Measurements from ENCODE around the gene DNAJC8. TPM values are rescaled to one million over a fixed set of nuclear protein-coding genes. Genes with fewer than 3 reads are reported as not detected.

DNAJC8 gene
- total and polyA plus RNA-seq, 10 of the 15 experiments (the other 5 are each of a cell fraction or from before 2014, with no cell fraction given) = 91.2 to 296 (median 152) TPM

DNA sequence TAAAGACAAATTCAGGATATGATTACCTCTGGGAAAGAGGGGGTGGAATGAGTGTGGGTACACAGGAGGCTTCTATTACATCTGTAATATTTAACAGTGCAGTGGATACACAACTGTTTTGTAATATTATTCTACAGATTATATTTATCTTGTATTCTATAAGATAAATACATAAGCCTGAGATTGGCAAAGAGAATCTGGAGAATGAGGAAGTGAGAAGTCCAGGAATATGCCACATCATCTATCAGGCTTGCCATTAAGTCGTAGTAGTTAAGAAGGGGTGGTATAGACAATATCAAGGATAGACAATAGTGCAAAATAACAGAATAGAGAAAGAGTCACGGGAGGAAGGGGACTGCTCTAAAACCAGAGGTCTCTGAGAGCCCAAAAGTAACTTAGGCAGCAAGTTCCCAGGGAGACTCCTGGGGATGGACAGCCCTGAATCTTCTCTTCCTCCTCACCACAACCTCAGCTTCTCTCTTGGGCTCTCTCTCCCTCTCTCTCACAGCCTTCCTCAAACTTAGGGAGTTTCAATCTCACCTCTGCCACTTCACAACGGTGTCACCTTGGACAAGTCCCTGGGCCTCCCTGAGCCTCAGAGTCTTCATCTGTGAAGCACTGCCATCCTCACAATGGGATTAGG, 42.4 kb downstream of the DNAJC8 start:
- Histone ChIP-seq H3K36me3 (ENCODE audit: control insufficient read depth in 2 of 2, insufficient read depth in 2 of 2, low read length in 1 of 2) (no peaks in the 10 kb centered on the region; a peak in 1 of 4 replicates), H2AFZ (ENCODE audit: control insufficient read depth, low read depth, low read length) (no peak overlapping the region), H3K9me3 (replicated peaks; ENCODE audit: control insufficient read depth, insufficient read depth, low read length) (no peaks in the 10 kb centered on the region), H3K4me3 (no peak overlapping the region), H3K9ac (ENCODE audit: control insufficient read depth, insufficient read depth, low read length) (no peak overlapping the region), H3K27me3 (replicated peaks in 1 of 2; ENCODE audit: control insufficient read depth in 2 of 2, insufficient read depth in 2 of 2, low read length in 1 of 2) (no peaks in the 10 kb centered on the region), H3K79me2 (ENCODE audit: control insufficient read depth, insufficient read depth, low read length) (no peaks in the 10 kb centered on the region), H3K4me1 (ENCODE audit: control insufficient read depth, insufficient read depth, low read length) (no peaks in the 10 kb centered on the region), H3K4me2 (ENCODE audit: control insufficient read depth, insufficient read depth) (no peak overlapping the region), H3K27ac (ENCODE audit: control insufficient read depth, insufficient read depth) (no peak overlapping the region), H4K20me1 (ENCODE audit: control insufficient read depth, insufficient read depth) (no peaks in the 10 kb centered on the region)
- ATAC-seq = no peak
- no peak for DNase-seq (ENCODE audit: low read depth, low spot score)
- CTCF ChIA-PET = interaction anchor here (1.6 kb wide), 1 partner anchor 99 kb away, joined by 4 read pairs; no protein-coding TSS in a partner anchor
- POLR2A ChIA-PET = no interaction called here
- no peak for FAIRE-seq
- RAD21 ChIA-PET (ENCODE audit: unreplicated experiment) = no interaction called here
- TF ChIP-seq NFXL1 (IDR thresholded peaks at IDR 0.05; ENCODE audit: borderline replicate concordance) = no peak
- TF ChIP-seq, protein P1, sequence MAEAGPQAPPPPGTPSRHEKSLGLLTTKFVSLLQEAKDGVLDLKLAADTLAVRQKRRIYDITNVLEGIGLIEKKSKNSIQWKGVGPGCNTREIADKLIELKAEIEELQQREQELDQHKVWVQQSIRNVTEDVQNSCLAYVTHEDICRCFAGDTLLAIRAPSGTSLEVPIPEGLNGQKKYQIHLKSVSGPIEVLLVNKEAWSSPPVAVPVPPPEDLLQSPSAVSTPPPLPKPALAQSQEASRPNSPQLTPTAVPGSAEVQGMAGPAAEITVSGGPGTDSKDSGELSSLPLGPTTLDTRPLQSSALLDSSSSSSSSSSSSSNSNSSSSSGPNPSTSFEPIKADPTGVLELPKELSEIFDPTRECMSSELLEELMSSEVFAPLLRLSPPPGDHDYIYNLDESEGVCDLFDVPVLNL (IDR thresholded peaks at IDR 0.05; ENCODE audit: low read depth, low read length) = no peak
- no peak for TF ChIP-seq POU2F2 (IDR thresholded peaks at IDR 0.05; ENCODE audit: borderline replicate concordance, low read depth, low read length)
- no peak for TF ChIP-seq BCL11A (IDR thresholded peaks at IDR 0.05; ENCODE audit: low read depth, low read length)
- no peak for TF ChIP-seq SMC3 (IDR thresholded peaks at IDR 0.05; ENCODE audit: borderline replicate concordance, low read length)
- intact Hi-C loops (cut with micrococcal nuclease; ENCODE audit: unreplicated experiment) = no loop called here
- 51% methylated on average over 3 of the region's 3 CpGs for WGBS (ENCODE audit: insufficient coverage, insufficient replicate concordance, low lambda C conversion rate, missing lambda C conversion rate)
- SMC1A ChIA-PET (ENCODE audit: uncharacterized antibody, unreplicated experiment) = interaction anchor here (1.2 kb wide), 1 partner anchor 10 kb away, joined by 3 read pairs; no protein-coding TSS in a partner anchor
- in situ Hi-C loops (cut with MboI) = no loop called here
- BruUV-seq (replicated peaks) = no TSS peak

DNA sequence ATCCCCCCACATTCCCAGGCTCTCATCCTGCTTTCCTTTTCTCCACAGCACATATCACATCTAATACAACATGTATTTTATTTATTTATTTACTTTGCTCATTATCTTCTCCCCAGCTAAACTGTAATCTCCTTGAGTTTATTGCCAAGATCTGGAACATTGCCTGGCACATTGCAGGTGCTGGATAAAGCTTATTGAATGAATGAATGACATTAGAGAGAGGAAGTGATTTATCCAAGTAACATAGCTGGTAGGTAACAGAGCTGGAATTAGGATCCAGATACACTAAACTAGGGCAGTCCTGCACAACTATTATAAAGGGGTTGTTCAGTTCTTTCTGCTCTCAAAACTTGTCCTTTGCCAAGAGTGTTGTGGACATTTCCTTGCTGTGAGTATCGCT, 47.8 kb downstream of the DNAJC8 start:
- CTCF ChIA-PET = interaction anchor here (1.4 kb wide), 1 partner anchor 93 kb away, joined by 4 read pairs; no protein-coding TSS in a partner anchor
- TF ChIP-seq EZH2 (IDR thresholded peaks at IDR 0.05; ENCODE audit: borderline replicate concordance, control insufficient read depth, low read depth, low read length) (no peak), SUZ12 (IDR thresholded peaks at IDR 0.05; ENCODE audit: unreplicated experiment) (no peak), KDM1A (IDR thresholded peaks at IDR 0.05; ENCODE audit: borderline replicate concordance) (no peak), TAF1 (IDR thresholded peaks at IDR 0.05; ENCODE audit: borderline replicate concordance, low read depth, low read length) (no peak), MXI1 (IDR thresholded peaks at IDR 0.05; ENCODE audit: low read depth, low read length) (no peak)
- TF ChIP-seq, protein P2, sequence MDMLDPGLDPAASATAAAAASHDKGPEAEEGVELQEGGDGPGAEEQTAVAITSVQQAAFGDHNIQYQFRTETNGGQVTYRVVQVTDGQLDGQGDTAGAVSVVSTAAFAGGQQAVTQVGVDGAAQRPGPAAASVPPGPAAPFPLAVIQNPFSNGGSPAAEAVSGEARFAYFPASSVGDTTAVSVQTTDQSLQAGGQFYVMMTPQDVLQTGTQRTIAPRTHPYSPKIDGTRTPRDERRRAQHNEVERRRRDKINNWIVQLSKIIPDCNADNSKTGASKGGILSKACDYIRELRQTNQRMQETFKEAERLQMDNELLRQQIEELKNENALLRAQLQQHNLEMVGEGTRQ (IDR thresholded peaks at IDR 0.05; ENCODE audit: borderline replicate concordance, low read depth, low read length) = no peak
- TF ChIP-seq, protein P3, sequence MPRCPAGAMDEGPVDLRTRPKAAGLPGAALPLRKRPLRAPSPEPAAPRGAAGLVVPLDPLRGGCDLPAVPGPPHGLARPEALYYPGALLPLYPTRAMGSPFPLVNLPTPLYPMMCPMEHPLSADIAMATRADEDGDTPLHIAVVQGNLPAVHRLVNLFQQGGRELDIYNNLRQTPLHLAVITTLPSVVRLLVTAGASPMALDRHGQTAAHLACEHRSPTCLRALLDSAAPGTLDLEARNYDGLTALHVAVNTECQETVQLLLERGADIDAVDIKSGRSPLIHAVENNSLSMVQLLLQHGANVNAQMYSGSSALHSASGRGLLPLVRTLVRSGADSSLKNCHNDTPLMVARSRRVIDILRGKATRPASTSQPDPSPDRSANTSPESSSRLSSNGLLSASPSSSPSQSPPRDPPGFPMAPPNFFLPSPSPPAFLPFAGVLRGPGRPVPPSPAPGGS (IDR thresholded peaks at IDR 0.05; ENCODE audit: borderline replicate concordance, insufficient read depth, low read depth, low read length, poor library complexity, severe bottlenecking) = no peak

More for the DNA sequence above, 47.8 kb downstream of the DNAJC8 start:
- H3K9me3 ChIP-seq (replicated peaks; ENCODE audit: control insufficient read depth, insufficient read depth, low read length) = no peaks in the 10 kb centered on the region
- ChIA-PET POLR2A (interaction anchor here (1.1 kb wide), 2 partner anchors 11 to 13 kb away, joined by 3 to 5 read pairs; no protein-coding TSS in a partner anchor), RAD21 (ENCODE audit: unreplicated experiment) (interaction anchor here (1.3 kb wide), 1 partner anchor 94 kb away, joined by 5 read pairs; no protein-coding TSS in a partner anchor), SMC1A (ENCODE audit: uncharacterized antibody, unreplicated experiment) (interaction anchor here (1.0 kb wide), 1 partner anchor 8 kb away, joined by 3 read pairs; the partner anchor contains the start of gene PTAFR)
- FAIRE-seq (no peak), DNase-seq (ENCODE audit: low read depth, low spot score) (no peak), ATAC-seq (no peak)
- H3K4me3 ChIP-seq = no peak overlapping the region
- no peak overlapping the region for H3K4me2 ChIP-seq (ENCODE audit: control insufficient read depth, insufficient read depth)
- 96% methylated on average over 1 of the region's 1 CpG for WGBS (ENCODE audit: insufficient coverage, insufficient replicate concordance, low lambda C conversion rate, missing lambda C conversion rate)
- no peak overlapping the region for H3K9ac ChIP-seq (ENCODE audit: control insufficient read depth, insufficient read depth, low read length)
- H4K20me1 ChIP-seq (ENCODE audit: control insufficient read depth, insufficient read depth) = no peaks in the 10 kb centered on the region
- intact Hi-C loops (cut with micrococcal nuclease; ENCODE audit: unreplicated experiment) = no loop called here
- in situ Hi-C loops (cut with MboI) = no loop called here
- no peaks in the 10 kb centered on the region for H3K79me2 ChIP-seq (ENCODE audit: control insufficient read depth, insufficient read depth, low read length)
- H2AFZ ChIP-seq (ENCODE audit: control insufficient read depth, low read depth, low read length) = no peak overlapping the region
- no peaks in the 10 kb centered on the region for H3K27me3 ChIP-seq (replicated peaks in 1 of 2; ENCODE audit: control insufficient read depth in 2 of 2, insufficient read depth in 2 of 2, low read length in 1 of 2)
- BruUV-seq (replicated peaks) = no TSS peak
- H3K27ac ChIP-seq (ENCODE audit: control insufficient read depth, insufficient read depth) = no peak overlapping the region
- H3K36me3 ChIP-seq (ENCODE audit: control insufficient read depth in 2 of 2, insufficient read depth in 2 of 2, low read length in 1 of 2) = no peaks in the 10 kb centered on the region; a peak in 1 of 4 replicates
- H3K4me1 ChIP-seq (ENCODE audit: control insufficient read depth, insufficient read depth, low read length) = peaks cover 3% of the 10 kb centered on the region

Data from GM12878 (cell line).